ENCODE data around the gene GAMT.

GAMT gene

DNA sequence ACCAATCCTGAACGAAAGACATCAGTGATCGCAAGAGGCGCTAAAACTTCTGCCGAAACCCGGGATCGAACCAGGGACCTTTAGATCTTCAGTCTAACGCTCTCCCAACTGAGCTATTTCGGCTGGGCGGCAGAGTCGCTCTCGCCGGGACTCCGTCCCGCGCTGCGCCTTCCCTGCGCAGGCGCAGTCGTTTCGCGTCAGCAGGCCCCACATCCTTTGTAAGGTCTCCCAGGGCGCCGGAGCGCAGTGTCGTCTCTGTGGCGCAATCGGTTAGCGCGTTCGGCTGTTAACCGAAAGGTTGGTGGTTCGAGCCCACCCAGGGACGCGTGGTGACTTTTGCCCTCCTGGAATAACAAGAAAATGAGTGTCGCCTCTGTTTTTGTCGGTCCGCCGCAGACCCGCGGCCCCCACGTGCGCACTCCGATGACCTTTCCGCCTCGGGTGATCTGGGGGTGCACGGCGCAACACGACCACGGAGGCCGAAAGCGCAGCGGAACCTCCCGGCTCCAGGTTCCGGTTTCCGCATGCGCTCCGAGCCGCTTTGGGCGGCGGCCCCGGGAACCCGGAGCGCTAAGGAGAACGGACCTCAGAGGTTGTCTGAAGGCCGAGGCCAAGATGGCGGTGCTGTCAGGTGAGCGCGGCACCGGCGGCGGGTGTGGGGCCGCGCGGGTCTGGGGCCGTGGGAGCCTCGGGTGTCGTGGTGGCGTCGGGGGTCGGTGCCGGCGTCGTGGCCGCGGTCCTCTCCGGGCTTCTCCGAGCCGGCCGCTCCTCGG is 17.8 kb downstream of the GAMT start, which contains the start of gene NDUFS7:
Gene NDUFS7, plus strand, starts transcription at position 596 of the 773 bp plus-strand sequence. Its CDS starts 20 bp downstream, at position 616.
- peak; percentile 95 for DNase-seq

DNA sequence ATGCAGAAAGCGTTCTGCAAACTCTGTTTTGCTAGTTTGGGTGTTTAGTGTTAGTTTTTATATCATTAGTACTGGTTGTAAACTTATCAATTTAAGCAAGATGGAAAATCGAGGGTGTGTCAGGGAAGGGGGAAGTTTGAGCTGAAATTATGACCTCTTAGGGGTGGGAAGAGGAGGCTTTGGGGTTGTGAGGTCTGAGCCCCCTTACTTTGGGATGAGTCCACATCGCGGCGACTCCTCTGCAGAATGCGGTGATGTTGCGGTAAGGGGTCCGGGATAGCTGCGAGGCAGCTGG is 18.4 kb downstream of the GAMT start:
- DNase-seq: no peak

DNA sequence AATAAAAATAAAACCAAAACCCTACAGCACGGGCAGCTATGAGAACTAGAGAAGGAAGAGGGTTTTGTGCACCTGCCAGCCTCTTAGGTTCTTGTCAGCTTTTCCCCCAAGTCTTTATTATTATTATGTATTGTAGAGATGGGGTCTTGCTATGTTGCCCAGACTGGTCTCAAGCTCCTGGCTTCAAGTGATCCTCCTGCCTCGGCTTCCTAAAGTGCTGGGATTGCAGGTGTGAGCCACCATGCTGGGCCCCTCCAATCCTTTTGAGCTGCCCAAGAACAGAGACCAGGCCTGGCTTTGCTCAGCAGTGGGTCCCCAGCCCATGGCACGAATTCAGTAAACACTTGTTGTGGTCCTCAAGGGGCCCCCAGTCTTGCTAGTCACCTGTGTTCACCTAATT is 19.1 kb downstream of the GAMT start:
- DNase-seq: no peak

DNA sequence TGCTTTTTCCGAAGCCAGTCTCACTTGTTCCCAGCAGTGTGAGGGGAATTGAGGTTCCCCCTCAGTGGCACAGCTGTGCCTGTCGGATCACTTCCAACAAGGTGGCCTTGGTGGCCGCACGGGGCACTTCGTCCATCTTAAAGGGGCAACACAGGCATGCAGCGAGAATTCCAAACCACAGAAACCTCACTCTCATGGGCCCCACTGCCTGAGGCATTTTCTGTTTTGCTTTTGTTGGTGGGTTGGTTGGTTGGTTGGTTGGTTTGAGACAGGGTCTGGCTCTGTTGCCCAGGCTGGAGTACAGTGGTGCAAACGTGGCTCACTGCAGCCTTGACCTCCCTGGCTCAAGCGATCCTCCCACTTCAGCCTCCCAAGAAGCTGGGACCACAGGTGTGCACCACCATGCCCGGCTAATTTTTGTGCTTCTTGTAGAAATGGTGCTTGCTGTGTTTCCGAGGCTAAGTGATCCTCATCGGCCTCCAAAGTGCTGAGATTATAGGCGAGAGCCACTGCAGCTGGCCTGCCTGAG is 21.3 kb downstream of the GAMT start:
- no peak for DNase-seq

DNA sequence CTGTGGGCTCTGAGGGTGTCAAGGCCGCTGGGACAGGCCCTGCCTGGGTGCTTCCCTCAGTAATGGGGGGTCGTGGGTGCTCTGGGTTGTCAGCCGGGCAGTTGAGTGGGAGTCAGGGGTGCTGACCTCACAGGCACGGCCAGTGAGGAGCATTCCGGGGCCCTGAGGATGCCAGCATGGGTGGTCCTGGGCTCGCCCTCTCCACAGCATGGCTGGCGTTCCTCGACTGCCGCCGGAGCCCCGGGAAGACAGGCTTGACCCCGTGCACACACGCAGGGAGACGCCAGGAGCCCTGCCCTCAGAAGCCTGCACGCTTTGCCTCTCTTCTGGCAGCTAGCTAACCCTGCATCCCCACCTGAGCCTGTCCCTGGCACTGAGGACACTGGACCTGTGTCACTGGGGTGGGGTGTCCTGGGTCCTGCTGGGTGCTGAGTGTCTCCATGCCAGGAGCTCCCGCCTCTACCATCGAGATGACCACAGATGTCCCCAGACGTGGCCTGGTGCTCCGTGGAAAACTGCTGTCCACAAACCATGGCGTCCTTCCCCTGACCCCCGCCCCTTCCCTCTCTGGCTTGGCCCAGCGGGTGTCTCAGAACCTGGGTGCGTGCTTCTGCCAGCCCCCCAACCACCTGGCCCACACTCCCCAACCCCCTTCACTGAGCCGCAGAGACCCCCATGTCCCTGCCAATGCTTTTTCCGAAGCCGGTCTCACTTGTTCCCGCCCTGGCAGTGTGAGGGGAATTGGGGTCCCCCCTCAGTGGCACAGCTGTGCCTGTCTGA is 22.0 kb downstream of the GAMT start:
- DNase-seq: no peak

DNA sequence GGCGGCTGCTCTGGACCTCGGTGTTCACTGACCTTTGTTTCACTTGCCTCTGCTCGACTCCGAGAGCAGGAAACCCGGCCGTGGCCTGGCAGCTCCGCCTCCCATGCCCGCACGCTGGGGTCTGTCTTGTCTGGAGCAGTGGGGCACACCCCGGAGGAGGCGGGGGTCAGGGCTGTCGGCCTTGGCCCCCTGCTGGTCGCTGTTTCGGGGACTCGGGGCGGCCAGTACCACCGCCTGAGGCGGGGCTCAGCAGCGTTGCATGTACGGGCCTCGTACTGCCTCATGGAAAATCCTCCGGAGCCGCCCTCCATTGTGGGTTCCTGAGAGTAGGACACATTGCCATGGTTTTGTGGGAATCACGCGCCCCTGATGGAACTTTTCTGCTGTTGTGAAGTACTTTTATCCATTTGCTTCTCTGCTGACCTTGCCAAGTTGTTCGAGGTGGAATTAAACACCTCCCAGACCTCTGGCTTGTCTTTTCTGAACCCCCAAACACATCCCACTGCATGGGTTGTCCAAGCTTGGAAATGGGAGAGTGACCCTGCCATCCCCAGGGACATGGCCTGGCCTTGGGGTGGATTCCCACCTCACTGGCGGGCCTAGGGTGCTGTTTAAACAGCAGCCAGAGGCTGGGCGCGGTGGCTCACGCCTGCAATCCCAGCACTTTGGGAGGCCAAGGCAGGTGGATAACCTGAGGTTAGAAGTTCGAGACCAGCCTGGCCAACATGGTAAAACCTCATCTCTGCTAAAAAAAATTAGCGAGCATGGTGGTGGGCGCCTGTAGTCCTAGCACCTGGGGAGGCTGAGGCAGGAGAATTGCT is 23.2 kb downstream of the GAMT start:
- no peak for DNase-seq

DNA sequence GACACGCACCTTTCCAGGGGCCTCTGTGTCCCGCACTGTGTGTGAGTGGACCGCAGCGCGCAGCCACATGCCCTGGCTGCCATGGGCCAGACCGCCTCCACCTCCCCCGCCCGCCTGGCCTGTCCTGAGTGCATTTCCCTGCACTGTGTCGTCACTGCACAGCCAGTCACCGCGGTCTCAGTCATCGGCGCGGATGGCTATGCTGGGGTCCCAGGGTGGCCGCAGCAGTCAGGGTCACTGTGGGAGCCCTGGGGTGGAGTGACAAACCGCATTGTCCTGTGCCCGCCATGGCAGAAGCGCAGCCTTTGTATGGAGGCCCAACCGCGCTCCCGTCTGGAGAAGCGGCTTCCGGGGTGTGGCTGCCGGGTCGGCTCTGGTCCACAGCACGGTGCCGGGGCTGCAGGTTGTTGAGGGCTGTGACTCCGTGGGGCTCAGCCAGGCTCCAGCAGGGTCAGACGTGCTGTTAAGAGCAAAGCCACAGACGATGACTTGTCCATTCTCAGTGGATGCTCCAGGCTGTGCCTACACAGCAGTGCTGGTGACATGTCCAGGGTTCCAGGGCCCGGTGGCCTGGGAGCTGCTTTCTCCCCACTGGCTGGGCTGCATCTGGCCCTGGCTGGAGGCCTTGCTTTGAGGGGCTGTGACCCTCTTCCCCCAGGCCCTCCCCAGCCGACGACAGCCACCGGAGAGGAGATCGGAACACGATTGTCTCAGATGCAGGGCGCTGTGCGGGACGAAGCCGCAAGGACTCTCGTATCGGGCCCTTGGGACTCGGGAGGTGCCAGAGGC is 24.0 kb downstream of the GAMT start:
- no peak for DNase-seq

DNA sequence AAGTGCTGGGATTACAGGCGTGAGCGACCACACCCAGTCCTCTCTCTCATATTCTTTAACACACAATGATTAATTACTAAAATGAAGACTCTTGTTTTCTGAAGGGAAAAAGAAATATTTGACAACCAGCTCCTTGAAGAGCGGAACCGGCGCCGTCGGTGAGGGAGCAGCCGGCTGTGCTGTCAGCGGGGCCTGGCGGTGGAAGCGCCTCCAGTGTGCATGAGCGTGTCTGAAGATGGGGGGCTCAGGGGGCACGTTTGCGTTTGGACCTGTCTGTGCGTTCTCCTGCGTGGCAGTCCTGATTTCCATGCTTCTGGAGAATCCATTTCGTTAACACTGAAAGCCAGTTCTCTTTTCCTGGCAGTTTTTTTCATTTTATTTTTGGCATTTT is 24.9 kb downstream of the GAMT start:
- no peak for DNase-seq

DNA sequence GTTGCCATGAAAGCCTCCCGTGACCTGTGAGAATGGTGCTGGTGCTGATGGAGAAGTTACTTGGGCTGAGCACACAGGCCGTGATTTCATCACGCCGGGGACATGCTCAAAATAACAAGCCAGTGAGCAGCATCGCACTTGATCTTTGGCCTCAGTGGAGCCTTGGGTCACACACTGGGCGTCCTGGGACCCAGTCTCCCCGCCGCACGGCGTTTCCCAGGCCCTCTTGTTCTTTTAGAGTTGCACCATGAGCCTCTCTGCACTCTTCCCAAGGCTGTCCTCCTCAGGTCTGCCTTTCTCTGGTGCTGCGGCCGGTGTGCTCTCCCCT is 27.1 kb downstream of the GAMT start:
- DNase-seq: no peak

DNA sequence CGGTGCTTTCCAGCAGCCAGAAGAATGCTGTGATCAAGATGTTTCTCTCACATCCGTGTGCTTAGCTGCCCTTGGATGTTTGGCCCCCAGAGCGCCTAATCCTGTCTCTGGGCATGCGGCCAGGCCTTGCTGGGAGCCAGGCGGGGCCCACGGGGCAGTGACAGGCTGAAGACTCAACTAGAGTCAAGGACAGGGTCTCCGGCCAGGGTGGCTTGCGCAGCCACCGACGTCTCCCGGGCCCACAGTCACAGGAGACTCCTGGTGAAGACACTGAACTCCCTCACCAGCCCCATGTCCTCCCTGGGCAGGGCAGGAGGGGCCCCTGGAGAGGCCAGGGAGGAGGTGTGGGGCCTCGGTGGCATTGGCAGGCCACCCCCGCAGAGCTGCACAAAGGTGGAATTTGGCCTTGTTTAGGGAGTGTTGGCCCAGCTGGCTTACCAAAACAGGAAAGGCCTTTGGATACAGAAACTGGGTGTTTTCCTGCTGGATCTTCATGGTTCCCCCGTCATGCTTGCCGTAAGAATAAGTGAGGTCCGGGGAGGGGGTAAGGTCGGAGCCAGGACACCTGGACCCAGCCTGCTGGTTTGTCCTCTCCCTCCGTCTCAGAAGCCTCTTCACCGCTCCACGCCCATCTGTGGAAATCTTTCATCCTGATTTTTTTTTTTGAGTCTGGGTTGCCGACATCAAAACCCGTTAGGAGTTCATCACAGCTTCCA is 27.6 kb downstream of the GAMT start:
- no peak for DNase-seq

DNA sequence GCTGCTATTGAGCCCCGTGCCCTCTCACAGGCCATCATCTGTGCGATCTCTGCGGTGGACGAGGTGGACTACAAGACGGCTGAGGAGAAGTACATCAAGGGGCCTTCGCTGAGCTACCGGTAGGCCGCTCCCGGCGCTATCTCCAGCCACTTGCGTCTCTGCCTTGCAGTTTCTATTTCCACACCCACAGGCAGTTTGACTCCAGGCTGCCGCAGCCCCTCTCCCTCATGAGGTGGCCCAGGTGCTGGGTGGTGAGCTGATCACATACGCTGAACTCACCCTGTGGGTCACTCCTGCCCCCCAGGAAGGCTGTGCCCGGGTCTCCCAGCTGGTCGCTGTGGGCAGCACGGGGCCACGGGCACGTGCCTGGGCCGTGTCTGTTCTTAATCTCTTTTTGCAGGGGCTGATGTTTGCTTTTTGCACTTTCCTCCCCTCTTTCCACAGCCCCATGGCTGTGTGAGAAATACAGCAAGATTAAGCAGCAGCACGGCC is 28.3 kb downstream of the GAMT start:
- no peak for DNase-seq

DNA sequence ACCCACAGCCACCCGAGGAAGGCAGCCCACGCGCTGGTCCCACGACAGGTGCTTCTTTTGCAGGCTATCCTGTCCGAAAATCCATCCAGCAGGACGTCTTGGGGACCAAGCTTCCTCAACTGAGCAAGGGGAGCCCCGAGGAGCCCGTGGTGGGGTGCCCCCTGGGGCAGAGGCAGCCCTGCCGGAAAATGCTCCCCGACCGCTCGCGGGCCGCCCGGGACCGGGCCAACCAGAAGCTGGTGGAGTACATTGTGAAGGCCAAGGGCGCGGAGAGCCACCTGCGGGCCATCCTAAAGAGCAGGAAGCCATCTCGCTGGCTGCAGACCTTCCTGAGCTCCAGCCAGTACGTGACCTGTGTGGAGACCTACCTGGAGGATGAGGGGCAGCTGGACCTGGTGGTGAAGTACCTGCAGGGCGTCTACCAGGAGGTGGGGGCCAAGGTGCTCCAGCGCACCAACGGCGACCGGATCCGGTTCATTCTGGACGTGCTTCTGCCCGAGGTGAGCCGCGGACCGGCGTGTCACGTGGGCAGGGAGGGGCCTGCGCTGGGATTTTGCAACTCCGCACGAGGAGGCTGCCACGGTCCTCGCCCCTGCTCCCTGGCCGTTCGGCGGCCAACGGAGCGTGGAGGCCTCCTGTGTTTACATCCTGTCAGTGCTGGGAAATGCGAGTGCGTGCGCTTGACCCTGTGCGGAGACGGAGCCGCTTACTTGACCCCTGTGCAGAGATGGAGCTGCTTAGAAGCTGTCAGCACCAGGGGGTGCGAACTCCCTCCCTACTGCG is 30.6 kb downstream of the GAMT start:
- no peak for DNase-seq

DNA sequence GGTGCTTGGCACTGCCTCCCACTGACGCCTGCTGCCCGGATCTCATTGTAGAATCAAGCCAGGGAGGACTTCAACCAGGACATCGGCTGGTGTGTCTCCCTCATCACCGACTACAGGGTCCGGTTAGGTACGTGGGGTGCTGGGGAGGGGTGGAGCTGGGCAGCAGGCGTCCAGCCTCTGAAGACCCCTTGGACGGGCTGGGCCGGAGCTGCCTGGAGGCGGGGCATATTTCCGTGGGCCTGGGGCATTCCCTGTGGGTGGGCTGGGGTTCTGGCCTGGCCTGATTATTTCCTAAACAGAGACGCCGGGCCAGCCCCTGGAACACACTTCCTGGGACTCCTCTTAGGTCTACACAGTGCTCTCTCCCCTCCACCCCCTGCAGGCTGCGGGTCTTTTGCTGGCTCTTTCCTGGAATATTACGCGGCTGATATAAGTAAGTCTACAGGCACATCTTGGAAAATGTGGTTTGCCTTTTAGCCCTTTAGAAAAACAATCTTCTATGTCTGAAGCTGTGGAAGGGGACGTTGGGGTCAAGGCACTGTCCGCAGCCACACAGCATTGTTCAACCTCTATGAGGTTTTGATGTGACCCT is 32.0 kb downstream of the GAMT start:
- no peak for DNase-seq

DNA sequence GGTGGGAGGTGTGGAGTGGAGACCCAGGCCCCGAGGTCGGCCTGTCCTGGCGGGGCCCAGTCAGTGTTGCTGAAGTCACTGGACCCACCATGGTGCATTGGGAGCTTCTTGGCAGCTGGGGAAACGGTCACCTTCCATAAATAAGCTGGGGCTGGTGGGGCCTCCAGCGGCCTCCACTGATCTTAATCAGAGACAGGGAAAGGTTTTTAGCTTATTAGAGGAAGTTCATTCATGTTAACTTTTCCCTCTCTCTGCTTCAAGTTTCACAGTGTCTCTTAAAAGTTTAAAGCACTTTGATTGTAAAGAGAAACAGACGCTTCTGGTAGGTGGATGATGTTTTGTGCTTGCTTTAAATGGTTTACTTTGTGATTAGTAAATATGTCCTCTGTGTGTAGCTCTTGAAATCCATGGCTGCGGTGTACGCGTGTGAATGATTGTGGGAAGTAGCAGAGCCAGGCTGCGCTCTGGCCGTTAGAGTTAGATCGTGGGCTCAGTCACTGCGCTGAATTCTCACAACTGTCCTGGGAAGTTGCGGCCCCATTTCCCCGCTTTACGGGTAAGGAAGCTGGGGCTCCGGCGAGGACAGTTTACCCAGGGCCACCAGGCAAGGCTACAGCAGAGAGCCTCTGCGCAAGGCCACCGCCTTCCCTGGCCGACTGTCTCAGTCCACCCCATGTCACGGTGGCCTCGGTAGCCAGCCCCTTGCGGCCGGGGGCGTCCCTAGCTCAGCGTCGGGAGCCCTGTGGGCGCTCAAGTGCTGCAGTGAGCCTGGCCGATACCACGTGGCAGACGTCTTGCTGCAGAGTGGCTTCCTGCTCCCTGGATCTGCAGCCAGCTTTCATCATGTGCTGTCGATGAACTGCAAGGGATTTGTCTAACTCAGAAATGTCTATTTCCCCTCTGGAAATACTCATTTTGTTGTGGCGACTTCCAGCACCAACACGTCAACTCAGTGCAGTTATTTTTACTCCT is 34.2 kb downstream of the GAMT start:
- DNase-seq: peak; percentile 79

DNA sequence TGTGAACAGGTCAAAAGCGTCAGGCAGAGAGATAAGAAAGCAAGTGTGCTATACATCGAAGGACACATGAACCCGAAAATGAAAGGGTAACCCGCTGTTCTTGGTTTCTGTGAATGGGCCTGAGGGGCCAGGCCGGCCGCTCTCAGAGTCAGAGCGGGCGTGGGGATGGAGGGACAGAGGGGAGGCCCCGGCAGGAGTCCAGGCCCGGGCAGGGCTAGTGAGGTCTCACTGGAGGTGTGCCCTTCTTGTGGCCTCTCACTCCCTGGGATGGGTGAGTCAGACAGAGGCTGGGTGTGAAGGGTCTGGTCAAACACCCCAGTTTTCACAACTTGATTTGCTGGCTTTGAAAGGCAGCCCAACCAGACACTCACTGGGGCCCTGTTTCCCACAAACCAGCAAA is 35.0 kb downstream of the GAMT start:
- peak; percentile 40 for DNase-seq

DNA sequence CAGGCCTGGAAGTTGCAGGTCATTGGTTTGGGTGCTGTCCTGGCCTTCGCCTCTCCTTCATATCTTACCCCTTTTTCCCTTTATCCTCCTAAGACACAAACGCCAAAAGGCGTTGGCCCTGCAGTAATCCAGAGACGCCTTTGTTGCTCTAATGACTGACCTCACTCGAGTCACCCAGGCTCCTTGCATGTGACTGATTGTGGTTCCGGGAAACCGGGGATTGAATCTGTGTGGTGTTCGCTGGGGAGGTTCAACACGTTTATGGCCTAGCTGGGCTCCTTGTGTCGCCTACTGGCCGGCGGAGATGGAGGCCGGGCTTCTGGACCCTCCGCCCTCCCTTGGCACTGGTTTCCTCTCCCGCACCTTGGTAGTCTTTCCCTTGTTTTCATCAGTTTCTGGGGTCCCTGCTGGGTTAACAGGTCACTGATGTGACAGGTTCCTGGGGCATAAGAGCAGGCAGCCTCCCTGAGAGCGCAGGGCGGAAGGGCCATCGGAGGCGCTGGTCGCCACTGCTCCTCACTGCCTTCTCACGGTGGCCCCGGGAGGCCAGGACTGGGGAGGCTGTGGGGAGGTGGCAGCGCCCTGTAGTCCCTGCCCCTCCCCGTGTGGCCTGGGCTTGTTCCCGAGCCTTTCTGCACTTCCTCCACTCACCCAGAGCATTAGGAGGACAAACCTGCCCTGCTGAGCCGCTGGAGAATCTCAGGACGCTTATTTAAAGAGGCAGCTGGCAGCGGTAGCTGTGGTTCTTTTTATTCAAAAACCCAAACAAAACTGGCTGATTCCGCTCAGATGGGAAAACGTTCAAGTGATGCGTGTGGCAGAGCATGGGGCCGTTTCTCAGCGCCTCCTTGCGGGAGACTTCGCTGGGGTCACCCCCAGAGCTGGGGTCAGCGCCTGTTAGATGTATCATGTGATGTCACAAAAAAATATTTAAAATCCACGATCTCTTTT is 35.7 kb downstream of the GAMT start:
- peak; percentile 57 for DNase-seq

DNA sequence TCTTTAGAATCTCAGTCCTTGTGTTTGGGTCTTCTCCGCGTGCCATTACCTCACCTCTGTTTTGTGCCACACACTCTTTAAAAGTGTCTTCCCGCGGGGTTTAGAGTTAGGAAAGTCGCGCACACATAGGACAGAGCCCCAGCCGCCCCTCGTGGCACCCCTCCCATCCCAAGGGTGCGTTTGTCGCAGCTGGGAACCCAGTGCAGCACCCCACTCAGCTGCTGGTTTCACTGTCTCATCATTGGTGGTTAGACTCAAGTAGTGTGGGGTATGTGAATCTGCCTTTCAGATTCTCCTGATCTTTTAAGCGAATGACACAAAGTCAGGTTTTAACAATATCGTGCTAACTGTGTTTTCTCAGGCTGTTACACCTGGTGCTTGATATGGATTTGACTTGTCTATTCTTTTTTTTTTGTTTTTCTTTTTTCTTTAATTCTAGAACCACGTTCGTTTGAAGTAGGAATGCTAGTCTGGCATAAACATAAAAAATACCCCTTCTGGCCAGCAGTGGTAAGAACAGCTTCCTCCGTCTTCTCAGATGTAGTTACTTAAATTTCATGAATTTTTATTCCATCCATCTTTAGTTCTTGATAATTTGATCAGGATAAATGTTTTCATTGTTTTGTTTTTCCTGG is 37.2 kb downstream of the GAMT start:
- peak; percentile 68 for DNase-seq

DNA sequence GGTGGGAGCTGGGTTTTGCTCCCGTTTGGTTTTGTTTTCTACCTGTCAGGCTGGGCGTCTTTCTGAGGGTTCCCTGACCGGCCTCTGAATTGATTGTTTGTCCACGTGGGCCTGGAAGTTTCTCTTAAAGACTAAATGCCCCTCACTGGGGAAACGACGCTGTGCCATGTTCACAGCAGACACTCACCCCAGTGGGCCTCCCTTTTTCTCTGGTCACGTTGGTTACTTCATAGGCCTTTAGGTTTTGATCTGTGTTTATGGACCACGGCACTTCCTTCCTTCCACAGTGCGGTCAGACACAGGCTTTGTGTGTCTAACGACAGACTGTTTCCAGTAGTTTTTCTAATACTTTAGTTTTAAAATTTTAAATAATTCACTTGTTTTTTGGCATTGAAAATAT is 37.7 kb downstream of the GAMT start:
- DNase-seq: peak; percentile 86
